Mesenchymal stem cell (in vitro differentiated cells and primary cell): Measurements from ENCODE around the gene BCAS1.
A peak's percentile ranks its signal among the peaks of the same experiment; 100 is the strongest.

Experiments used
- DNase-seq: peaks from one replicate; pipeline ENCODE4 v3.0.0-alpha.2; 2013
- H2AFZ ChIP-seq: one replicate; pipeline ENCODE4 v1.6.1; 2013; ENCODE audit warnings: low read depth, mild to moderate bottlenecking, control low read depth, inconsistent platforms, low read length, moderate library complexity
- H2AK5ac ChIP-seq: 2 replicates; pipeline ENCODE4 v1.6.1; 2013; ENCODE audit warnings: low read length, moderate library complexity, mild to moderate bottlenecking, inconsistent platforms; ENCODE audit not compliant: severe bottlenecking
- H2BK120ac ChIP-seq: one replicate; pipeline ENCODE4 v1.6.1; 2013; ENCODE audit warnings: low read depth, mild to moderate bottlenecking, inconsistent platforms, low read length, moderate library complexity
- H2BK12ac ChIP-seq, 2 experiments: one replicate each; pipeline ENCODE4 v1.6.1; 2013; ENCODE audit warnings: inconsistent platforms in 2 of 2, low read length in 2 of 2, mild to moderate bottlenecking in 2 of 2, moderate library complexity in 2 of 2, control low read depth in 1 of 2
- H2BK15ac ChIP-seq: one replicate; pipeline ENCODE4 v1.6.1; 2013; ENCODE audit warnings: mild to moderate bottlenecking, low read depth, inconsistent platforms; ENCODE audit not compliant: poor library complexity, severe bottlenecking
- H2BK5ac ChIP-seq: 2 replicates; pipeline ENCODE4 v1.6.1; 2013; ENCODE audit warnings: low read depth, mild to moderate bottlenecking, low read length, control low read depth, inconsistent platforms; ENCODE audit not compliant: poor library complexity, severe bottlenecking
- H3K14ac ChIP-seq, 2 experiments: one replicate each; pipeline ENCODE4 v1.6.1; 2013; ENCODE audit warnings: inconsistent platforms in 2 of 2, low read length in 2 of 2, control low read depth in 1 of 2, mild to moderate bottlenecking in 1 of 2, moderate library complexity in 1 of 2
- H3K18ac ChIP-seq, 2 experiments: one replicate each; pipeline ENCODE4 v1.6.1; 2013; ENCODE audit warnings: inconsistent platforms in 2 of 2, low read length in 2 of 2, control low read depth in 1 of 2, low read depth in 1 of 2, mild to moderate bottlenecking in 1 of 2
- H3K23ac ChIP-seq, 2 experiments: one replicate each; pipeline ENCODE4 v1.6.1; 2013; ENCODE audit warnings: inconsistent platforms in 2 of 2, low read length in 2 of 2, mild to moderate bottlenecking in 2 of 2, moderate library complexity in 2 of 2, control low read depth in 1 of 2
- H3K27ac ChIP-seq: 2 replicates; pipeline ENCODE4 v1.5.1; 2013; ENCODE audit warnings: mild to moderate bottlenecking, moderate library complexity, low read length, control low read depth, inconsistent platforms; ENCODE audit not compliant: poor library complexity, severe bottlenecking
- H3K27me3 ChIP-seq, 2 experiments: 2 replicates each; pipeline versions ENCODE4 v1.6.1 to v1.7.0; 2013; ENCODE audit warnings: low read length in 2 of 2, mild to moderate bottlenecking in 2 of 2, moderate library complexity in 2 of 2, control low read depth in 1 of 2, inconsistent platforms in 1 of 2; ENCODE audit not compliant: control insufficient read depth in 1 of 2, insufficient read depth in 1 of 2
- H3K36me3 ChIP-seq, 2 experiments: 2 replicates each; pipeline versions ENCODE4 v1.6.1 to v1.7.0; 2013; ENCODE audit warnings: low read length in 2 of 2, control low read depth in 1 of 2, inconsistent platforms in 1 of 2, low read depth in 1 of 2, mild to moderate bottlenecking in 1 of 2; ENCODE audit not compliant: insufficient read depth in 2 of 2, control insufficient read depth in 1 of 2
- H3K4ac ChIP-seq, 2 experiments: one replicate each; pipeline ENCODE4 v1.6.1; 2013; ENCODE audit warnings: inconsistent platforms in 2 of 2, low read length in 2 of 2, mild to moderate bottlenecking in 2 of 2, moderate library complexity in 2 of 2, control low read depth in 1 of 2, low read depth in 1 of 2
- H3K4me1 ChIP-seq: 2 replicates; pipeline ENCODE4 v1.6.1; 2013; ENCODE audit warnings: low read depth, low read length, control low read depth; ENCODE audit not compliant: control insufficient read depth, insufficient read depth
- H3K4me2 ChIP-seq: 2 replicates; pipeline ENCODE4 v1.6.1; 2013; ENCODE audit warnings: low read length, mild to moderate bottlenecking, inconsistent platforms; ENCODE audit not compliant: poor library complexity, severe bottlenecking
- H3K4me3 ChIP-seq, 2 experiments: 2 replicates each; pipeline versions ENCODE4 v1.5.1 to v1.7.0; 2013; ENCODE audit warnings: low read length in 2 of 2, mild to moderate bottlenecking in 2 of 2, control low read depth in 1 of 2, low read depth in 1 of 2; ENCODE audit not compliant: insufficient read depth in 1 of 2
- H3K79me1 ChIP-seq: replicated peaks from 2 replicates; pipeline ENCODE4 v1.6.1; 2013; ENCODE audit warnings: mild to moderate bottlenecking, control low read depth, low read length, inconsistent platforms; ENCODE audit not compliant: poor library complexity, severe bottlenecking
- H3K9ac ChIP-seq: 2 replicates; pipeline ENCODE4 v1.7.0; 2013; ENCODE audit warnings: mild to moderate bottlenecking, low read length, moderate library complexity
- H3K9me3 ChIP-seq: 2 replicates; pipeline ENCODE4 v1.7.0; 2013; ENCODE audit warnings: mild to moderate bottlenecking, low read length; ENCODE audit not compliant: control insufficient read depth
- H4K8ac ChIP-seq: one replicate; pipeline ENCODE4 v1.6.1; 2013; ENCODE audit warnings: inconsistent platforms, mild to moderate bottlenecking, low read length, moderate library complexity
- H4K91ac ChIP-seq: one replicate; pipeline ENCODE4 v1.6.1; 2013; ENCODE audit warnings: mild to moderate bottlenecking, low read length, inconsistent platforms
- WGBS: methylation state at CpG from one replicate; pipeline ENCODE4 v1.1.7; 2013; ENCODE audit warnings: mixed read lengths; 5-methylcytosine and 5-hydroxymethylcytosine counted together

The BCAS1 gene

GRCh38 chr20:53937339-53937741, 133.1 kb downstream of the BCAS1 start:
- Histone ChIP-seq H2AFZ (no peak overlapping the region), H3K23ac (no peak overlapping the region), H2BK12ac (peak overlapping the region in 1 of 2 experiments; percentile 65), H3K27ac (no peak overlapping the region), H3K79me1 (no peaks in the 10 kb centered on the region), H2BK5ac (no peak overlapping the region), H4K8ac (no peak overlapping the region), H3K27me3 (no peaks in the 10 kb centered on the region), H3K4me3 (no peak overlapping the region), H3K9ac (no peak overlapping the region), H3K36me3 (no peaks in the 10 kb centered on the region), H2AK5ac (no peak overlapping the region), H3K4ac (peak overlapping the region in 1 of 2 experiments; percentile 5), H2BK15ac (no peak overlapping the region), H3K4me2 (no peak overlapping the region), H3K4me1 (peaks cover 5% of the 10 kb centered on the region), H2BK120ac (no peak overlapping the region), H3K14ac (no peak overlapping the region), H3K18ac (peak overlapping the region in 1 of 2 experiments; percentile 26), H4K91ac (no peak overlapping the region), H3K9me3 (no peaks in the 10 kb centered on the region)
- WGBS = 75% methylated on average over 5 of the region's 5 CpGs
- no peak for DNase-seq

DNA sequence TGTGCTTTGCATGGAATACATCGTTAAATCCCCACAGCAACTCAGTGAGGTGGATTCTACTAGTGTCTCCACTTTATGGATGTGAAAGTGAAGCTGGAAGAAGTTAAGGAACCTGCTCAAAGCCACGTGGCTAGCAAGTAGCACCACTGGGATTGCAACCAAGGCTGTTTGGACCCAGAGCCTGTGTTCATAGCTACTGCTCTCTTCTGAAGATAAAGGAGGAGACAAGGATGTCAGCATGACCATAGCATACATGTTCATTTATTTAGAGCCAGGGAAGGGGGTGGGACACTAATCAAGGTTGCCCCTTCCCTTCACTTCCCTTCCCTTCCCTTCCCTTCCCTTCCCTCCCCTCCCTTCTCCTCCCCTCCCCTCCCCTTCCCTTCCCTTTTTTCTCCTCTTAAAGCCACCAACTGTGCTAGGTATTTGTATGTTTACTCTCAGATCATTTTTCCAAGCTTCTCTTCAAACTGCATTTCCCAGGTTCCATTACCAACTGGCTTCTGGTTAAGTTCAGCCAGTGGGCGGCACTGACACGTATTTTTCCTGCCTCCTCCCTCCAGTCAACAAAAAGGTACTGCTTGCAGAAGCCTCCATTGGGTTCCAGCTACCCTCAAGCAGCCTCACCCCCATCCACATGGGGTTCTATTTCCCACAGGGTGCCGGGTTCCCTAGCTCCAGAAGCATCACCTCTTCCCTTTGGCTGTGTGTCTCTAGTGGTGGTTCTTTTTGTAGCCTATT, 134.9 kb downstream of the BCAS1 start:
- Histone ChIP-seq H2BK5ac (no peak overlapping the region), H2AFZ (no peak overlapping the region), H4K91ac (peak overlapping the region; percentile 44), H3K27ac (no peak overlapping the region), H2BK12ac (peak overlapping the region; percentile 20 to 83), H3K4ac (peak overlapping the region; percentile 73 to 84), H3K4me2 (no peak overlapping the region), H3K9me3 (no peaks in the 10 kb centered on the region), H2BK120ac (peak overlapping the region; percentile 65), H2BK15ac (no peak overlapping the region), H3K23ac (no peak overlapping the region), H3K14ac (no peak overlapping the region), H3K79me1 (no peaks in the 10 kb centered on the region), H3K4me1 (no peaks in the 10 kb centered on the region), H3K9ac (peak overlapping the region; percentile 84), H3K36me3 (no peaks in the 10 kb centered on the region), H4K8ac (peak overlapping the region; percentile 59), H3K27me3 (no peaks in the 10 kb centered on the region), H3K18ac (peak overlapping the region; percentile 65 to 74), H2AK5ac (peak overlapping the region; percentile 2), H3K4me3 (no peak overlapping the region)
- DNase-seq = peak; percentile 42
- 50% methylated on average over 4 of the region's 5 CpGs for WGBS

DNA sequence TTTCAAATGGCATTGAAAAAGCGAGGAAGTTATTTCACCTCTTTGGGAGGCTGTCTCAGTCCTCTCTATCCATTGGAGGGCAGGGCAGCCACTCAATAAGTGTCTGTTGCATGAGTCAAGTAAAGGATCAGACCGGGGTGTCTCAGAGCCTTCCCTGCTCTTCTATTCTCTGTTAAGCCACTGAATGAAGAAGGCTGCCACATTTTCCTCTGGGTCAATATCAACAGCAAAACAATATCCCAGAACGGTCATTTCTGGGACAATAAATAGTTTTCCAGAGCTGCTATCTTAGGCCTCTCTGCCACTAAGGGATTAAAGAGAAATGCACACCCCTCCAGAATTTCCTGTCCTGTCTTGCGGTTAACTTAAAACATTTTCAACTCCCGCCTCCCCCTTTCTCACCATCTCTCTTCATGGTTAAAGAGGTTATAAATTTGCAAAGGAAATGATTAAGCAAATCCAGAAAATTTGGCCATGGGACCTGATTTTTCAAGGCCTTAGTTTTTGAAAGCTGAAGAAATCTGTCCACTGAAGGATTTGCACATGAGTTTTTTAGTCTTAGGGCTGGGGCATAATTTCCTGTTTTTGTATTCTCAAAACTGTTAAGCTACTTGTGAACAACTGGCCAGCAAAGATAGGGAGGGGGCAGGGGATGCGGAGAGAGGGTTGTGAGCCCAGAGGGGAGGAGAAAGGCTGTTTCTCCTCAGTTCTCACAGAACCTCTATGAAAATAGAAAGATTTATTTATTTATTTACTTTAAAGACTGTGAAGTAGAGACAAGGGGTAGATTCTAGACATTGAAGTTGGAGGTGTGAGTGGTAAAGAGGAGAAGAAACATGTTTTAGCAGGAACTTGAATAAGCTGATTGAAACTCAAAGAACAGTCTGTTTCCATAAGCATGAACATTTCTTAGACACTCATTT, 135.7 kb downstream of the BCAS1 start:
- Histone ChIP-seq H3K9me3 (no peaks in the 10 kb centered on the region), H3K14ac (no peak overlapping the region), H3K79me1 (no peaks in the 10 kb centered on the region), H3K27me3 (no peaks in the 10 kb centered on the region), H4K91ac (no peak overlapping the region), H4K8ac (no peak overlapping the region), H3K4me3 (no peak overlapping the region), H3K36me3 (no peaks in the 10 kb centered on the region), H2AK5ac (no peak overlapping the region), H3K23ac (no peak overlapping the region), H3K4me2 (no peak overlapping the region), H2AFZ (no peak overlapping the region), H2BK120ac (peak overlapping the region; percentile 65), H2BK12ac (peak overlapping the region in 1 of 2 experiments; percentile 61), H2BK15ac (no peak overlapping the region), H3K9ac (peak overlapping the region; percentile 84), H3K4me1 (no peaks in the 10 kb centered on the region), H3K18ac (peak overlapping the region; percentile 29 to 46), H3K4ac (no peak overlapping the region), H2BK5ac (no peak overlapping the region), H3K27ac (peak overlapping the region; percentile 61)
- peak; percentile 92 for DNase-seq
- 8% methylated on average over 3 of the region's 6 CpGs for WGBS

DNA sequence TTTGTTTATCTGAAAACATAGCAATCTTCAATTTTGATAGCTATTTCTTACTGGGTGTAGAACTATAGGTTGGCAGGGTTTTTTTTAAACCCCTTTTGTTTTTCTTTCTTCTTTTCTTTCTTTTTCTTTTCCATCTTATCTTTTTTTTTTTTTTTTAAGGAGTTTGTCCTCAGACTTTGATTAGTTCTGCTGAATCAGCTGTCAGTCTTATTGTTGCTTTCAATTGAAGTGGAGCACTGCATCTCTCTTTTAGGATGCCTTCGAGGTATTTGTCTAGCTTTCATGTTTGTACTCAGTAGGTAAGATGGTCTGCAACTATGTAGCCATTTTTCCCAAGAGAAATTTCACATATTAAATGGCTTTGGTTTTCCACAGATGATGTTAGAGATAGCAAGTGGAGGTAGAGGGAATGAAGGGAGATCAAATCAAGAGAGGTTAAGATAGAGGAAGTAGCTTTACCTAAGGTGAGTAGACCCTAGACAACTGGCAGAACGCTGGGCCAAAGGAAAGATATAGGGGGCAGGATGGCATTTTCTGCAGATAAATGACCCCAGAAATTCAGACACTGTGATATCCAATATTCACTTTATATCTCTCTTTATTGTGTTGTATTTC, 137.1 kb downstream of the BCAS1 start:
- H3K18ac ChIP-seq = no peak overlapping the region
- no peaks in the 10 kb centered on the region for H3K9me3 ChIP-seq
- no peak overlapping the region for H3K4me2 ChIP-seq
- no peaks in the 10 kb centered on the region for H3K27me3 ChIP-seq
- H3K4ac ChIP-seq = no peak overlapping the region
- no peak overlapping the region for H4K91ac ChIP-seq
- H3K27ac ChIP-seq = no peak overlapping the region
- no peak overlapping the region for H2BK12ac ChIP-seq
- no peak overlapping the region for H2AFZ ChIP-seq
- H2BK120ac ChIP-seq = no peak overlapping the region
- H3K79me1 ChIP-seq = no peaks in the 10 kb centered on the region
- no peak overlapping the region for H2BK5ac ChIP-seq
- H3K23ac ChIP-seq = no peak overlapping the region
- no peak overlapping the region for H4K8ac ChIP-seq
- no peaks in the 10 kb centered on the region for H3K36me3 ChIP-seq
- no peak overlapping the region for H3K14ac ChIP-seq
- 100% methylated on average over 1 of the region's 2 CpGs for WGBS
- no peak overlapping the region for H2BK15ac ChIP-seq
- H3K4me3 ChIP-seq = no peak overlapping the region
- H3K4me1 ChIP-seq = no peaks in the 10 kb centered on the region
- DNase-seq = no peak
- H3K9ac ChIP-seq = no peak overlapping the region
- H2AK5ac ChIP-seq = no peak overlapping the region
